Mesenchymal stem cell (in vitro differentiated cells and primary cell): ENCODE results near the gene IGF2R.

Experiments used
- DNase-seq: peaks from one replicate; pipeline ENCODE4 v3.0.0-alpha.2; 2013
- H2AFZ ChIP-seq: one replicate; pipeline ENCODE4 v1.6.1; 2013; ENCODE audit warnings: low read depth, mild to moderate bottlenecking, control low read depth, inconsistent platforms, low read length, moderate library complexity
- H2AK5ac ChIP-seq: 2 replicates; pipeline ENCODE4 v1.6.1; 2013; ENCODE audit warnings: low read length, moderate library complexity, mild to moderate bottlenecking, inconsistent platforms; ENCODE audit not compliant: severe bottlenecking
- H2BK120ac ChIP-seq: one replicate; pipeline ENCODE4 v1.6.1; 2013; ENCODE audit warnings: low read depth, mild to moderate bottlenecking, inconsistent platforms, low read length, moderate library complexity
- H2BK12ac ChIP-seq, 2 experiments: one replicate each; pipeline ENCODE4 v1.6.1; 2013; ENCODE audit warnings: inconsistent platforms in 2 of 2, low read length in 2 of 2, mild to moderate bottlenecking in 2 of 2, moderate library complexity in 2 of 2, control low read depth in 1 of 2
- H2BK15ac ChIP-seq: one replicate; pipeline ENCODE4 v1.6.1; 2013; ENCODE audit warnings: mild to moderate bottlenecking, low read depth, inconsistent platforms; ENCODE audit not compliant: poor library complexity, severe bottlenecking
- H2BK5ac ChIP-seq: 2 replicates; pipeline ENCODE4 v1.6.1; 2013; ENCODE audit warnings: low read depth, mild to moderate bottlenecking, low read length, control low read depth, inconsistent platforms; ENCODE audit not compliant: poor library complexity, severe bottlenecking
- H3K14ac ChIP-seq, 2 experiments: one replicate each; pipeline ENCODE4 v1.6.1; 2013; ENCODE audit warnings: inconsistent platforms in 2 of 2, low read length in 2 of 2, control low read depth in 1 of 2, mild to moderate bottlenecking in 1 of 2, moderate library complexity in 1 of 2
- H3K18ac ChIP-seq, 2 experiments: one replicate each; pipeline ENCODE4 v1.6.1; 2013; ENCODE audit warnings: inconsistent platforms in 2 of 2, low read length in 2 of 2, control low read depth in 1 of 2, low read depth in 1 of 2, mild to moderate bottlenecking in 1 of 2
- H3K23ac ChIP-seq, 2 experiments: one replicate each; pipeline ENCODE4 v1.6.1; 2013; ENCODE audit warnings: inconsistent platforms in 2 of 2, low read length in 2 of 2, mild to moderate bottlenecking in 2 of 2, moderate library complexity in 2 of 2, control low read depth in 1 of 2
- H3K27ac ChIP-seq: 2 replicates; pipeline ENCODE4 v1.5.1; 2013; ENCODE audit warnings: mild to moderate bottlenecking, moderate library complexity, low read length, control low read depth, inconsistent platforms; ENCODE audit not compliant: poor library complexity, severe bottlenecking
- H3K27me3 ChIP-seq, 2 experiments: 2 replicates each; pipeline versions ENCODE4 v1.6.1 to v1.7.0; 2013; ENCODE audit warnings: low read length in 2 of 2, mild to moderate bottlenecking in 2 of 2, moderate library complexity in 2 of 2, control low read depth in 1 of 2, inconsistent platforms in 1 of 2; ENCODE audit not compliant: control insufficient read depth in 1 of 2, insufficient read depth in 1 of 2
- H3K36me3 ChIP-seq, 2 experiments: 2 replicates each; pipeline versions ENCODE4 v1.6.1 to v1.7.0; 2013; ENCODE audit warnings: low read length in 2 of 2, control low read depth in 1 of 2, inconsistent platforms in 1 of 2, low read depth in 1 of 2, mild to moderate bottlenecking in 1 of 2; ENCODE audit not compliant: insufficient read depth in 2 of 2, control insufficient read depth in 1 of 2
- H3K4ac ChIP-seq, 2 experiments: one replicate each; pipeline ENCODE4 v1.6.1; 2013; ENCODE audit warnings: inconsistent platforms in 2 of 2, low read length in 2 of 2, mild to moderate bottlenecking in 2 of 2, moderate library complexity in 2 of 2, control low read depth in 1 of 2, low read depth in 1 of 2
- H3K4me1 ChIP-seq: 2 replicates; pipeline ENCODE4 v1.6.1; 2013; ENCODE audit warnings: low read depth, low read length, control low read depth; ENCODE audit not compliant: control insufficient read depth, insufficient read depth
- H3K4me2 ChIP-seq: 2 replicates; pipeline ENCODE4 v1.6.1; 2013; ENCODE audit warnings: low read length, mild to moderate bottlenecking, inconsistent platforms; ENCODE audit not compliant: poor library complexity, severe bottlenecking
- H3K4me3 ChIP-seq, 2 experiments: 2 replicates each; pipeline versions ENCODE4 v1.5.1 to v1.7.0; 2013; ENCODE audit warnings: low read length in 2 of 2, mild to moderate bottlenecking in 2 of 2, control low read depth in 1 of 2, low read depth in 1 of 2; ENCODE audit not compliant: insufficient read depth in 1 of 2
- H3K79me1 ChIP-seq: replicated peaks from 2 replicates; pipeline ENCODE4 v1.6.1; 2013; ENCODE audit warnings: mild to moderate bottlenecking, control low read depth, low read length, inconsistent platforms; ENCODE audit not compliant: poor library complexity, severe bottlenecking
- H3K9ac ChIP-seq: 2 replicates; pipeline ENCODE4 v1.7.0; 2013; ENCODE audit warnings: mild to moderate bottlenecking, low read length, moderate library complexity
- H3K9me3 ChIP-seq: 2 replicates; pipeline ENCODE4 v1.7.0; 2013; ENCODE audit warnings: mild to moderate bottlenecking, low read length; ENCODE audit not compliant: control insufficient read depth
- H4K8ac ChIP-seq: one replicate; pipeline ENCODE4 v1.6.1; 2013; ENCODE audit warnings: inconsistent platforms, mild to moderate bottlenecking, low read length, moderate library complexity
- H4K91ac ChIP-seq: one replicate; pipeline ENCODE4 v1.6.1; 2013; ENCODE audit warnings: mild to moderate bottlenecking, low read length, inconsistent platforms
- WGBS: methylation state at CpG from one replicate; pipeline ENCODE4 v1.1.7; 2013; ENCODE audit warnings: mixed read lengths; 5-methylcytosine and 5-hydroxymethylcytosine counted together

Gene IGF2R

GRCh38 chr6:159971341-159972178 is 2.7 kb downstream of the IGF2R start:
- Histone ChIP-seq H3K79me1 (no peaks in the 10 kb centered on the region), H3K18ac (no peak overlapping the region), H3K4me1 (peaks cover 11% of the 10 kb centered on the region), H3K27me3 (no peaks in the 10 kb centered on the region), H2BK5ac (no peak overlapping the region), H3K9ac (no peak overlapping the region), H2BK120ac (no peak overlapping the region), H2AK5ac (peak overlapping the region; percentile 16), H3K4me3 (no peak overlapping the region), H2BK12ac (no peak overlapping the region), H3K36me3 (peaks cover 0 to 3% of the 10 kb centered on the region in 2 experiments), H4K91ac (no peak overlapping the region), H3K23ac (no peak overlapping the region), H4K8ac (no peak overlapping the region), H2BK15ac (no peak overlapping the region), H3K4ac (no peak overlapping the region), H3K27ac (no peak overlapping the region), H3K14ac (no peak overlapping the region), H3K4me2 (no peak overlapping the region), H3K9me3 (no peaks in the 10 kb centered on the region), H2AFZ (no peak overlapping the region)
- no peak for DNase-seq
- WGBS = 95% methylated on average over 10 of the region's 12 CpGs

- WGBS = 90% methylated on average over 9 of the region's 9 CpGs
These were observed 3.8 kb downstream of the IGF2R start for GRCh38 chr6:159972506-159973268.

GRCh38 chr6:159973406-159973805 is 4.5 kb downstream of the IGF2R start:
- Histone ChIP-seq H3K9ac (no peak overlapping the region), H4K91ac (no peak overlapping the region), H4K8ac (no peak overlapping the region), H3K23ac (no peak overlapping the region), H3K4me3 (no peak overlapping the region), H2BK15ac (no peak overlapping the region), H2BK12ac (no peak overlapping the region), H3K4me1 (peaks cover 24% of the 10 kb centered on the region), H3K36me3 (peaks cover 0 to 3% of the 10 kb centered on the region in 2 experiments), H3K18ac (no peak overlapping the region), H2BK120ac (no peak overlapping the region), H3K79me1 (no peaks in the 10 kb centered on the region), H3K4me2 (no peak overlapping the region), H3K14ac (no peak overlapping the region), H3K4ac (no peak overlapping the region), H3K27me3 (no peaks in the 10 kb centered on the region), H2AFZ (no peak overlapping the region), H3K27ac (no peak overlapping the region), H2AK5ac (no peak overlapping the region), H2BK5ac (no peak overlapping the region), H3K9me3 (no peaks in the 10 kb centered on the region)
- WGBS = 88% methylated on average over 2 of the region's 2 CpGs
- no peak for DNase-seq

More at GRCh38 chr6:159972506-159973268, 3.8 kb downstream of the IGF2R start:
- H3K27me3 ChIP-seq = no peaks in the 10 kb centered on the region
- H3K36me3 ChIP-seq = peaks cover 0 to 3% of the 10 kb centered on the region in 2 experiments
- no peak overlapping the region for H3K4me3 ChIP-seq
- no peak overlapping the region for H3K4me2 ChIP-seq
- no peak overlapping the region for H3K27ac ChIP-seq
- H4K8ac ChIP-seq = peak overlapping the region; percentile 48
- no peak overlapping the region for H2AK5ac ChIP-seq
- H3K23ac ChIP-seq = no peak overlapping the region
- no peak overlapping the region for H2BK15ac ChIP-seq
- peaks cover 18% of the 10 kb centered on the region for H3K4me1 ChIP-seq
- no peak overlapping the region for H2BK5ac ChIP-seq
- no peak overlapping the region for H3K14ac ChIP-seq
- no peak overlapping the region for H3K4ac ChIP-seq
- no peak overlapping the region for H3K9ac ChIP-seq
- H2AFZ ChIP-seq = no peak overlapping the region
- H3K79me1 ChIP-seq = no peaks in the 10 kb centered on the region
- no peak for DNase-seq
- no peak overlapping the region for H2BK12ac ChIP-seq
- peak overlapping the region; percentile 37 for H4K91ac ChIP-seq
- H2BK120ac ChIP-seq = no peak overlapping the region
- H3K18ac ChIP-seq = no peak overlapping the region
- no peaks in the 10 kb centered on the region for H3K9me3 ChIP-seq

GRCh38 chr6:159973951-159974350 is 5.1 kb downstream of the IGF2R start:
- peak; percentile 88 for DNase-seq
- no peak overlapping the region for H2AFZ ChIP-seq
- H3K9ac ChIP-seq = peak overlapping the region; percentile 71
- no peaks in the 10 kb centered on the region for H3K27me3 ChIP-seq
- H3K14ac ChIP-seq = no peak overlapping the region
- no peak overlapping the region for H3K23ac ChIP-seq
- H3K18ac ChIP-seq = no peak overlapping the region
- no peak overlapping the region for H4K91ac ChIP-seq
- H3K4me2 ChIP-seq = no peak overlapping the region
- no peak overlapping the region for H3K27ac ChIP-seq
- no peak overlapping the region for H2AK5ac ChIP-seq
- peaks cover 0 to 3% of the 10 kb centered on the region in 2 experiments for H3K36me3 ChIP-seq
- H2BK15ac ChIP-seq = no peak overlapping the region
- H4K8ac ChIP-seq = no peak overlapping the region
- no peaks in the 10 kb centered on the region for H3K9me3 ChIP-seq
- H3K4ac ChIP-seq = no peak overlapping the region
- no peak overlapping the region for H2BK5ac ChIP-seq
- WGBS = 100% methylated on average over 2 of the region's 2 CpGs
- H3K4me1 ChIP-seq = peaks cover 29% of the 10 kb centered on the region
- H3K4me3 ChIP-seq = no peak overlapping the region
- no peak overlapping the region for H2BK12ac ChIP-seq
- H2BK120ac ChIP-seq = no peak overlapping the region
- H3K79me1 ChIP-seq = no peaks in the 10 kb centered on the region
